GM13976 (cell line): Measurements from ENCODE around the gene ZNF552.
"Not testable (repeated sequence)": the region's sequence is repeated elsewhere in the genome, so short reads cannot be mapped to it uniquely, and the experiment has no call there.

Experiments used
- DNase-seq: peaks from one replicate; pipeline ENCODE4 v3.0.0; 2012; ENCODE audit warnings: low spot score
- in situ Hi-C: fragments of 300-500 bp; cut with MboI; formaldehyde crosslinking; loops from one replicate; pipeline ENCODE4 v1.12.0; 2022; ENCODE audit warnings: low sequenced_read_pairs, mixed read lengths, inconsistent platforms; ENCODE audit not compliant: unreplicated experiment
- TF ChIP-seq, protein P1 (sequence below): IDR thresholded peaks from 2 replicates; pipeline ENCODE4 v1.5.1; 2012; ENCODE audit warnings: borderline replicate concordance, mild to moderate bottlenecking; ENCODE audit not compliant: insufficient read depth; ENCODE audit errors: extremely low read depth, missing control alignments, control extremely low read depth

ZNF552 gene

DNA sequence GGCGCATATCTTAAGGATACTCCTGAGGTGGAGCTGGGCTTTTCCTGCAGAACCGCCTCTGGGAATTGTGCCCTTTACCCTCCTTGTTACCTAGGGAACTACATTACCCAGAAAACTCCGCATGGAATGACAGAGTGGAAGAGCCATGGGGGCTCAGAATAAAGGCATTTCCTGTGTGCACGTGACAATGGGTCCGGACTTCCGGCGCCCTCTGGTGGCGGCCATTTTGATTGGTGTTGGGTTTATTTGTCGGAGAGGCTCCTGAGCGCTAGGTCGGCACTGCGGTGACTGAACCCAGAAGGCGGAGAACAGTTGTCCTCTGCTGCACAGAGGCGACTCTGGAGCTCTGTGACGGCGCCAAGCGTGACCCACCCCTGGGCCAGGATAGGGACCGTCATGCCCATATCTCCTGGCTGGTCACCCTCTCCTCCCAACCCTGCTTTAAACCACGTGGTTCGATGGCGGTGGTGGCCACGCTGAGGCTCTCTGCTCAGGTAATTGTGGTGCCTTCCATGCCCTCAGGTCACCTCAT, 15.4 kb upstream of the ZNF552 start, which contains the start of gene ZNF587B:
Gene ZNF587B (plus strand): TSS at position 229 of the 532 bp plus-strand sequence. CDS start 230 bp downstream, at position 459.
- no peak for DNase-seq
- TF ChIP-seq, protein P1, sequence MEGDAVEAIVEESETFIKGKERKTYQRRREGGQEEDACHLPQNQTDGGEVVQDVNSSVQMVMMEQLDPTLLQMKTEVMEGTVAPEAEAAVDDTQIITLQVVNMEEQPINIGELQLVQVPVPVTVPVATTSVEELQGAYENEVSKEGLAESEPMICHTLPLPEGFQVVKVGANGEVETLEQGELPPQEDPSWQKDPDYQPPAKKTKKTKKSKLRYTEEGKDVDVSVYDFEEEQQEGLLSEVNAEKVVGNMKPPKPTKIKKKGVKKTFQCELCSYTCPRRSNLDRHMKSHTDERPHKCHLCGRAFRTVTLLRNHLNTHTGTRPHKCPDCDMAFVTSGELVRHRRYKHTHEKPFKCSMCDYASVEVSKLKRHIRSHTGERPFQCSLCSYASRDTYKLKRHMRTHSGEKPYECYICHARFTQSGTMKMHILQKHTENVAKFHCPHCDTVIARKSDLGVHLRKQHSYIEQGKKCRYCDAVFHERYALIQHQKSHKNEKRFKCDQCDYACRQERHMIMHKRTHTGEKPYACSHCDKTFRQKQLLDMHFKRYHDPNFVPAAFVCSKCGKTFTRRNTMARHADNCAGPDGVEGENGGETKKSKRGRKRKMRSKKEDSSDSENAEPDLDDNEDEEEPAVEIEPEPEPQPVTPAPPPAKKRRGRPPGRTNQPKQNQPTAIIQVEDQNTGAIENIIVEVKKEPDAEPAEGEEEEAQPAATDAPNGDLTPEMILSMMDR: no peak
- in situ Hi-C loops: no loop called here

DNA sequence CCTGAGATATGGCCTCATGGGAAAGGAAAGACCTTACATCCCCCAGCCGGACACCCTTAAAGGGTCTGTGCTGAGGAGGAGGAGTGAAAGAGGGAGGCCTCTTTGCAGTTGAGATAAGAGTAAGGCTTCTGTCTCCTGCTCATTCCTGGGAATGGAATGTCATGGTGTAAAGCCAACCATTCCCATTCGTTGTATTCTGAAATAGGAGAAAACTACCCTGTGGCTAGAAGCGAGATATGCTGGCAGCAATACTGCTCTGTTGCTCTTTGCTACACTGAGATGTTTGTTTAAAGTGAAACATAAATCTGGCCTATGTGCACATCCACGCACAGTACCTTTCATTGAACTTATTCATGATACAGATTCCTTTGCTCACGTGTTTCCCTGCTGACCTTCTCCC, 14.6 kb upstream of the ZNF552 start:
- in situ Hi-C loops: no loop called here
- TF ChIP-seq, protein P1: no peak
- DNase-seq: no peak

DNA sequence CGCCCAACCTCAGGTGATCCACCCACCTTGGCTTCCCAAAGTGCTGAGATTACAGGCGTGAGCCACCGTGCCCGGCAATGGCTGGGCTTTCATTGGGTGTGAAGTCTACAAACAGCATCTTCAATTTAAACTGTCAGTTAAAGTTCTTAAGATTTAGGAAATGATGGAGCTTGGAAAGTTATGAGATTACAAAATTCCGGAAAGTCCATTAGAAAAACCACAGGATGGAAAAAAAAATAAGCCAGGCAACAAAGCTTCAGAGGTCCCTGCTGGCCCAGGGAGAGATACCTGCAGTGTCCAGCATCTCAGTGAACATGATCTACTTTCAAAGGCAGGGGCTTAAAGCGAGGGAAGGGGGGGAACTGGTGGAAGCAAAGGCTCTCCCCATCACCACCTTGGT, 10.8 kb upstream of the ZNF552 start:
- in situ Hi-C loops: no loop called here
- no peak for DNase-seq
- TF ChIP-seq, protein P1: no peak

- in situ Hi-C loops, DNase-seq: not testable (repeated sequence)
Observed at GRCh38 chr19:57823608-57824007, 8.9 kb upstream of the ZNF552 start.

DNA sequence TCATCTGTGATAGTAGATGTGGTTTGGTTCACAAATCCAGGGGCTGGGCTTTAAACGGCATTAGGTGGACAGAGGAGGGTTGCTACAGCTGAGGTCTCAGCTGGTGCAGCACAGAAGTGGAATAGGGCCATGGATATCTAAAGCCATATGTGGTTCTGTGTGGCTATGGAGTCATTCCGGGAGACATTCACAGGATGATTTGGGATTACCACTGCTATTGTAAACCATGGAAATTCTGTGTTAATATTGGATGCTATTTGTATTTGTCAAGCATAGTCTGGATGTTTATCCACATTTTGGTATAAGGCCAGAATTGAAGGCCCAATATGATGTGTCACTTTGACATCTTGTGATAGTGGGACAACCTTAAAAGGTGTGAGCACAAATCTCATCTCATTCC, 8.4 kb upstream of the ZNF552 start:
- in situ Hi-C loops: not testable (repeated sequence)

GRCh38 chr19:57821501-57821900, 6.8 kb upstream of the ZNF552 start:
- DNase-seq, in situ Hi-C loops: not testable (repeated sequence)

More for the DNA sequence above, 8.4 kb upstream of the ZNF552 start:
- not testable (repeated sequence) for DNase-seq

GRCh38 chr19:57821095-57821494, 6.4 kb upstream of the ZNF552 start:
- DNase-seq, in situ Hi-C loops: not testable (repeated sequence)

DNA sequence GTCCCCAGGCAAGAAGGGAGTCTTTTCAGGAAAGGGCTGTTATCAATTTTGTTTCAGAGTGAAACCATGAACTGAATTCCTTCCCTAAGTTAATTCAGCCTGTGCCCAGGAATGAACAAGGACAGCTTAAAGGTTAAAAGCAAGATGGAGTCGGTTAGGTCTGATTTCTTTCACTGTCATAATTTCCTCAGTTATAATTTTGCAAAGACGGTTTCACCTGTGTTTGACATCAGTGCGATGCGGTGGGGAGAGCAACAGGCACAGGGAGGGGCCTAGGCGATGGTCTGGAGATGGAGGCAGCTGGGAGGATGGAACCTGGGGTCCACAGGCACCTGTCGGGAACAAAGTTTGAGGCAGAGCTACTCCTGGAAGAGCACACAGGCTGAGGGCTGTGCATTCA, 5.9 kb upstream of the ZNF552 start:
- TF ChIP-seq, protein P1: no peak
- in situ Hi-C loops: no loop called here
- DNase-seq: no peak

- DNase-seq: peak; percentile 94
- in situ Hi-C loops: no loop called here
- TF ChIP-seq, protein P1: peak; percentile 11
Observed at GRCh38 chr19:57819475-57820148, 4.9 kb upstream of the ZNF552 start.
